Endometrial microvascular endothelial cells (primary cell): ENCODE results near the gene AMBN. TPM values are rescaled to one million over a fixed set of nuclear protein-coding genes. Genes with fewer than 3 reads are reported as not detected.
"Not testable (repeated sequence)": the region's sequence is repeated elsewhere in the genome, so short reads cannot be mapped to it uniquely, and the experiment has no call there.

ENCODE experiments used
- in situ Hi-C: cut with HindIII; loops from 2 replicates; pipeline ENCODE4 v1.10.0; 2017; ENCODE audit warnings: low sequenced_read_pairs, low pct_unique_long_range_greater_than_20kb; ENCODE audit errors: inconsistent ontology term
- total RNA-seq: library from RNA; depleted of rRNA; stranded (reverse); fragments of >200 nt; gene quantifications from one replicate; pipeline ENCODE4 v1.2.3, GENCODE V29; 2015; ENCODE audit errors: inconsistent ontology term

AMBN gene
- total RNA-seq, 1 donor from 2014 or later, result not detected

GRCh38 chr4:70606459-70606858 is 14.4 kb downstream of the AMBN start:
- in situ Hi-C loops, result no loop called here

- in situ Hi-C loops, result no loop called here
Measured at GRCh38 chr4:70607334-70607853, 15.3 kb downstream of the AMBN start.

- in situ Hi-C loops, result no loop called here
Measured at GRCh38 chr4:70608324-70608723, 16.3 kb downstream of the AMBN start.

GRCh38 chr4:70613306-70614183 is 21.5 kb downstream of the AMBN start:
- in situ Hi-C loops, result no loop called here

- in situ Hi-C loops, result no loop called here
Measured at GRCh38 chr4:70614184-70614555, 22.1 kb downstream of the AMBN start.

GRCh38 chr4:70619288-70619687 is 27.2 kb downstream of the AMBN start:
- in situ Hi-C loops, result no loop called here

GRCh38 chr4:70619778-70620177 is 27.7 kb downstream of the AMBN start:
- in situ Hi-C loops, result no loop called here

GRCh38 chr4:70623323-70623722 is 31.3 kb downstream of the AMBN start:
- in situ Hi-C loops, result no loop called here

GRCh38 chr4:70624226-70624793 is 32.3 kb downstream of the AMBN start:
- in situ Hi-C loops, result no loop called here

- in situ Hi-C loops, result no loop called here
Measured at GRCh38 chr4:70627620-70628019, 35.6 kb downstream of the AMBN start.

- in situ Hi-C loops, result no loop called here
Measured at GRCh38 chr4:70628444-70628843, 36.4 kb downstream of the AMBN start, which contains the start of gene ENAM. ENAM (plus strand) TSS chr4:70628744; CDS start chr4:70629501, 757 bp downstream.

GRCh38 chr4:70629469-70630090 is 37.5 kb downstream of the AMBN start:
- in situ Hi-C loops, result no loop called here

- in situ Hi-C loops, result no loop called here
Measured at GRCh38 chr4:70630162-70630561, 38.1 kb downstream of the AMBN start.

- in situ Hi-C loops, result no loop called here
Measured at GRCh38 chr4:70632028-70632427, 40.0 kb downstream of the AMBN start.

GRCh38 chr4:70634482-70634881 is 42.4 kb downstream of the AMBN start:
- in situ Hi-C loops, result no loop called here

- in situ Hi-C loops, result no loop called here
Measured at GRCh38 chr4:70637239-70637913, 45.3 kb downstream of the AMBN start.

- in situ Hi-C loops, result no loop called here
Measured at GRCh38 chr4:70640192-70640591, 48.1 kb downstream of the AMBN start.

GRCh38 chr4:70650741-70651140 is 58.7 kb downstream of the AMBN start:
- in situ Hi-C loops, result not testable (repeated sequence)

- in situ Hi-C loops, result no loop called here
Measured at GRCh38 chr4:70651864-70652506, 59.9 kb downstream of the AMBN start.
